Measurements from ENCODE around the gene SLC12A8. TPM values are rescaled to one million over a fixed set of nuclear protein-coding genes. Genes with fewer than 3 reads are reported as not detected.

The SLC12A8 gene
- total RNA-seq, 2 donors from 2014 or later, result 3.0 to 4.1 TPM

DNA sequence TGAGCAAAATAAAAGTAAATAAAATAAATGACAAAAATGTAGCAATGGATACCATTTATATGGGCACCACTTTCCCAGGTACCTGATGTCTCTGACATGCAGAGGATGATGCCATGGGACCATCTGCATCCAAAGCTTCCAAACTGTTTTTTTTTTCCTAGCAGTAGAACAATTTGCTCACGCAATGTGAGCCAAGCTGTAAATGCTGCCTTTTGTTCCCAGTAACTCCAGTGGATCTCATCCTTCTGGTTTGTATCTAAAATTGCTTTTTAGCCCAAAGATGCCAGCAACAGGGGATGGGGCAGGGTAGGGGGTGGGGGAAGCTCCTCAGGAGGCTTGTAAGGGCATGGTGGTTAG lies 32.7 kb downstream of the SLC12A8 start:
- Histone ChIP-seq H3K9me3 (no peaks in the 10 kb centered on the region), H3K27ac (no peak overlapping the region), H3K4me1 (ENCODE audit: control insufficient read depth in 1 of 2, low read depth in 2 of 2) (no peaks in the 10 kb centered on the region), H3K36me3 (no peaks in the 10 kb centered on the region), H3K4me3 (no peak overlapping the region), H3K27me3 (replicated peaks; ENCODE audit: insufficient read depth) (no peaks in the 10 kb centered on the region)
- TF ChIP-seq, protein P1, sequence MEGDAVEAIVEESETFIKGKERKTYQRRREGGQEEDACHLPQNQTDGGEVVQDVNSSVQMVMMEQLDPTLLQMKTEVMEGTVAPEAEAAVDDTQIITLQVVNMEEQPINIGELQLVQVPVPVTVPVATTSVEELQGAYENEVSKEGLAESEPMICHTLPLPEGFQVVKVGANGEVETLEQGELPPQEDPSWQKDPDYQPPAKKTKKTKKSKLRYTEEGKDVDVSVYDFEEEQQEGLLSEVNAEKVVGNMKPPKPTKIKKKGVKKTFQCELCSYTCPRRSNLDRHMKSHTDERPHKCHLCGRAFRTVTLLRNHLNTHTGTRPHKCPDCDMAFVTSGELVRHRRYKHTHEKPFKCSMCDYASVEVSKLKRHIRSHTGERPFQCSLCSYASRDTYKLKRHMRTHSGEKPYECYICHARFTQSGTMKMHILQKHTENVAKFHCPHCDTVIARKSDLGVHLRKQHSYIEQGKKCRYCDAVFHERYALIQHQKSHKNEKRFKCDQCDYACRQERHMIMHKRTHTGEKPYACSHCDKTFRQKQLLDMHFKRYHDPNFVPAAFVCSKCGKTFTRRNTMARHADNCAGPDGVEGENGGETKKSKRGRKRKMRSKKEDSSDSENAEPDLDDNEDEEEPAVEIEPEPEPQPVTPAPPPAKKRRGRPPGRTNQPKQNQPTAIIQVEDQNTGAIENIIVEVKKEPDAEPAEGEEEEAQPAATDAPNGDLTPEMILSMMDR (IDR thresholded peaks at IDR 0.05), result no peak
- ATAC-seq (ENCODE audit: insufficient number of reproducible peaks, low FRiP score, low read depth) (no peak), DNase-seq (ENCODE audit: low spot score) (no peak)

DNA sequence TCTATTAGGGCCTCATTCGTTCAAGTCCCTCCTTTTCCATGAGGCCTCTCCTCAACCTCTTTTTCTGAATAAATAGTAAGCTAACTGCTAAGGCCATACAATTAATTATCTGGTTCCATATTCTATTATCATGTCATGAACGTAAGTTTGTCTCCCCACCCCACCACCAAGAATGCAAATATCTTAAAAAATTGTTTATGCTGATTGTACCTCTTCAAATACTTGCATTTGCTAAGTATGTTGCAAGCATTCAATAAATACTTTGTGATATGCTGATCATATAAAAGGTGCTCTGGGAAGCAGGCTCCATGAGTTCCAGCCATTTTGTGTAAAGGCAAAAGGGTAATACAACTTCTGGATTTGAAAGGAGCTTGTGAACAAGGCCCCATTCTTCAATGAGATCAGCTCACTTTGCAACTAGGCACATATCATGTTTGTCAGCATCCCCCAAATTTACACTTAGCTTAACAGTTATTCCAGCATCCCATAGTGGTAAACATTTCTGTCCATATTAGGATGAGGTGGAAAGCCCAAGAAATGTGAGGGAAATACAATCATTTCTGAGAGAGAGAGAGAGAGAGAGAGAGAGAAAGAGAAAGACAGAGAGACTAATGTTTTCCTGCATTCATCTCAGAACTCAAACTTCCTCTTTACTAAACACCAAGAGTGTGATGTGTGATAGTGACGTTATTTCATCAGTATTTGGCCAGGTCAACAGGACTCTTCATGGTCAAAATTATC lies 33.2 kb downstream of the SLC12A8 start:
- ATAC-seq (ENCODE audit: insufficient number of reproducible peaks, low FRiP score, low read depth), result no peak
- Histone ChIP-seq H3K4me1 (ENCODE audit: control insufficient read depth in 1 of 2, low read depth in 2 of 2) (no peaks in the 10 kb centered on the region), H3K9me3 (no peaks in the 10 kb centered on the region), H3K27ac (no peak overlapping the region), H3K4me3 (no peak overlapping the region), H3K36me3 (no peaks in the 10 kb centered on the region), H3K27me3 (replicated peaks; ENCODE audit: insufficient read depth) (no peaks in the 10 kb centered on the region)
- no peak for DNase-seq (ENCODE audit: low spot score)
- TF ChIP-seq, protein P1 (IDR thresholded peaks at IDR 0.05), result no peak

GRCh38 chr3:125177746-125178145 lies 34.8 kb downstream of the SLC12A8 start:
- no peak for ATAC-seq (ENCODE audit: insufficient number of reproducible peaks, low FRiP score, low read depth)
- H3K27ac ChIP-seq, result no peak overlapping the region
- DNase-seq (ENCODE audit: low spot score), result no peak
- no peak overlapping the region for H3K4me3 ChIP-seq
- H3K27me3 ChIP-seq (replicated peaks; ENCODE audit: insufficient read depth), result no peaks in the 10 kb centered on the region
- H3K4me1 ChIP-seq (ENCODE audit: control insufficient read depth in 1 of 2, low read depth in 2 of 2), result no peaks in the 10 kb centered on the region
- no peaks in the 10 kb centered on the region for H3K9me3 ChIP-seq
- TF ChIP-seq, protein P1 (IDR thresholded peaks at IDR 0.05), result no peak
- H3K36me3 ChIP-seq, result no peaks in the 10 kb centered on the region

- TF ChIP-seq, protein P1 (IDR thresholded peaks at IDR 0.05), result no peak
- Histone ChIP-seq H3K4me3 (no peak overlapping the region), H3K27ac (no peak overlapping the region), H3K9me3 (no peaks in the 10 kb centered on the region), H3K36me3 (no peaks in the 10 kb centered on the region), H3K4me1 (ENCODE audit: control insufficient read depth in 1 of 2, low read depth in 2 of 2) (no peaks in the 10 kb centered on the region), H3K27me3 (replicated peaks; ENCODE audit: insufficient read depth) (no peaks in the 10 kb centered on the region)
- ATAC-seq (ENCODE audit: insufficient number of reproducible peaks, low FRiP score, low read depth), result no peak
- DNase-seq (ENCODE audit: low spot score), result no peak
Observed at GRCh38 chr3:125175295-125176078, 37.1 kb downstream of the SLC12A8 start.

GRCh38 chr3:125172346-125172745 lies 40.2 kb downstream of the SLC12A8 start:
- Histone ChIP-seq H3K4me3 (no peak overlapping the region), H3K4me1 (ENCODE audit: control insufficient read depth in 1 of 2, low read depth in 2 of 2) (peaks cover 0 to 13% of the 10 kb centered on the region in 2 donors), H3K27me3 (replicated peaks; ENCODE audit: insufficient read depth) (no peaks in the 10 kb centered on the region), H3K9me3 (no peaks in the 10 kb centered on the region), H3K36me3 (no peaks in the 10 kb centered on the region), H3K27ac (no peak overlapping the region)
- TF ChIP-seq, protein P1 (IDR thresholded peaks at IDR 0.05), result no peak
- ATAC-seq (ENCODE audit: insufficient number of reproducible peaks, low FRiP score, low read depth), result no peak
- no peak for DNase-seq (ENCODE audit: low spot score)

Measured in thoracic aorta (tissue), 2 donors.